D341Med (cell line): ENCODE measurements around the gene ATP6V1B1.

Source experiments
- DNase-seq: peaks from one replicate; pipeline ENCODE4 v3.0.0; 2012; ENCODE audit warnings: low spot score

The ATP6V1B1 gene

DNA sequence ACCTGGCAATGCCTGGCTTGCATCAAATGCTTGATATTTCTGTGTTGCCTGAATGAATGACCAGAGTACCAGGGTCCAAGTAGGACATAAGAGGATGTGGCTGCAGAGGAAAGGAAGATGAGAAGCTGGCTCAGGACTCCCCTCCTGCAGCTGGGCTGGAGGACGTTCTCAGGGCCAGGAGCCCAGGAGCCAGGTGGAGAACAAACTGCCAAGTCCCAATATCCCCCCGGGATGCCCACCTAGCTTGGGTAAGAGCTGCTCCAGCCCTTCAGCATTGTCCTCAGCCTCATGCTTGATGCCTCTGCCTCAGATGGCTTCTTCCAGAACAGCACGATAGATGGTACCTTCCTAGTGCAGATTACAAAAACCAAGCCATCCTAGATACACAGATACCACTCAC is 8.6 kb upstream of the ATP6V1B1 start:
- DNase-seq: no peak

- no peak for DNase-seq
These were observed 8.1 kb upstream of the ATP6V1B1 start for GRCh38 chr2:70927641-70928040.

DNA sequence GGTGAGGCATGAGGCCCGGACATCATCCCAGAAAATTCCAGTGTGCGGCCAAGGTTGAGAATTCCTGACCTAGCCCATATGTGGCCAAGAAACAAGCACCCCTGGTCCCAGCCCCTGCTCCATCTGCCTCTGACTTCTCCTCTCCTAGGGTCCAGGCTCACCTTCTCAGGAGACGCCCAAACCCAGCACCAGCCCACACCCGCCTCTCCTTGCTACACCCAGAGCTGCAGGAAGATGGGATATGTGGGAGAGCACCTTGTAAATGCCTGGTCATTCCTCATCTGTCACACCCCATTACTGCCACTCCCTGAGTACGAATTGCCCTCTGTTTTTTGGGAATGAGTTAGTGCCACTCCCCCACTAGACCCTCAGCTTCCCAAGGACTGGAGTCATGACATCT is 7.3 kb upstream of the ATP6V1B1 start:
- no peak for DNase-seq

- DNase-seq: no peak
These were observed 5.0 kb upstream of the ATP6V1B1 start for GRCh38 chr2:70930371-70931329.

DNA sequence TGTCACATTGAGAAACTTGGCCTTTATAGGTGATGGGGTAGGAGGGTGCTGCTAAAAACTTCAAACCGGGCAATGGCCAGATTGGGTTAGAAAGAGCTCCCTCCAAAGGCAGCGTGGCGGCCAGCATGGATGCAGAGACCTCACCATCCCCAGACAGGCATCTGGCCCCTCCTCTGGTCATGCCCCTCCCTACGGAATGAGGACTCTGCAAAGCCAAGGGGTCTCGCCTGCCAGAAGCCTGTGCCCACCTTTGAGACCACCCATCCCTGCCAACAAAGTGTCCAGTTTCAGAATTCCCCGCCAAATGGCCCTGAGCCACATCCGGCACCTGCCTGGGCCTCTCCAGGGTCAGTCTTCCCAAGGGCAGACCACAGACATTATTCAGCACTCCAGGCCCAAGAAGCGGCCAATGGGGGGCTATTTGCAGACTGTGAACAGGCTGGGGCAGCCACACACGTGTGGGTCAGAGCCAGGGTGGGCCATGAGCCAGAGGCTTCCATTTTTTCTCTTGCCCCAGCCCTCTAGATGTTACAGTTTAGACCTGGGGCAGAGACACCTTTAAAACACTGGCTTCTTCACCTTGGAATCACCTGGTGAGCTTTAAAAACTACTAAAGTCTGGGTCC is 4.2 kb upstream of the ATP6V1B1 start:
- DNase-seq: no peak

DNA sequence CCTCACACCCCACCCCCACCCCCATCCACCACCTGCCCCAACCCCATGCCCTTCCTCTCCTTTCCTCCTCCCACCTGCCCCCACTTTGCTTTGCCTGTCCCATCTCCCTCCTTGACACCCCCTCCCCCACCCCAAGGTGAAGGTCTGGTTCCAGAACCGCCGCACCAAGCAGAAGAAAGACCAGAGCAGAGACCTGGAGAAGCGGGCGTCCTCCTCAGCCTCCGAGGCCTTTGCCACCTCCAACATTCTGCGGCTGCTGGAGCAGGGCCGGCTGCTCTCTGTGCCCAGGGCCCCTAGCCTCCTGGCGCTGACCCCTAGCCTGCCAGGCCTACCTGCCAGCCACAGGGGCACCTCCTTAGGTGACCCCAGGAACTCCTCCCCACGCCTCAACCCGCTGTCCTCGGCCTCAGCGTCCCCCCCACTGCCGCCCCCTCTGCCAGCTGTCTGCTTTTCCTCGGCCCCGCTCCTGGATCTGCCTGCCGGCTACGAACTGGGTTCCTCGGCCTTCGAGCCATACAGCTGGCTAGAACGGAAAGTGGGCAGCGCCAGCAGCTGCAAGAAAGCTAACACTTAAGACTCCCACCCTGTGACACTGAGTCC is 3.0 kb upstream of the ATP6V1B1 start:
- DNase-seq: no peak

- no peak for DNase-seq
These were observed 719 bp upstream of the ATP6V1B1 start for GRCh38 chr2:70934981-70935380.

DNA sequence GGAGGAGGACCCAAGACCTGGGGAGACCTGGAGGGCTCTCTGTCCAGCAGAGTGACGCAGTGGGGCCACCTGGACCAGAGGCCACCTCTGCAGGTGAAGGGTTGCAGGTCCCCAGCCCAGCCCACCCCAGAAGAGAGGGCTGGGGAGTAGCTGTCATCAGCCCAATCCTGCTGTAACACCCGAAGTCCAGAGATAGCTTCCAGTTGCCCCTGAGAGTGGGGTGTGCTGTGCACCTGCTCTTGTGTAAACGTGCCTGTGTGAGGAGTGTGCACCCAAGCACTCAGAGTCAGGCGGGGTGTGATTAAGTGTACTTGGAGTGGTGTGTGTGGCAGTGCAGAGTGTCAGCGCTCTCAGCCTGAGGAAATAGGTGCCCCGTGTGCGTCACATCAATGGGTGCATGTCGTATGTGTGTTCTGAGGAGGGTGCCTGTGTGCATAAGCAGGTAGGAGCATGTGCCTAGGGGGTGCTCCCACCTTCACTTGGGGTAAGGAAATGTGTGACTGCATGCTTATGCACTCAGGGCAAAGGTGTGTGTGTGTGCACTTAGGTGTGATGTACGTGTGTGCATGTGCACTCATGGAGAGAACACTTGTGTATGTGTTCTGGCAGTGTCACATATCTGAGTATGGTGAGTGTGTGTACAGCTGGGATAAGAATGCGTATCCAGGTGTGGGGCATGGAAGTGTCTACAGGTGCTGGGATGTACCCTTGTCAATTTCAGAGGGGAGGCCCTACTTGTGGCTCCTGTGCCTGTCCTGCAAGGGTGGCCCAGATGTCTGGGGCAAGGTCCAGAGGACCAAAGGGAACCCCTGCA is 672 bp downstream of the ATP6V1B1 start:
- DNase-seq: no peak

DNA sequence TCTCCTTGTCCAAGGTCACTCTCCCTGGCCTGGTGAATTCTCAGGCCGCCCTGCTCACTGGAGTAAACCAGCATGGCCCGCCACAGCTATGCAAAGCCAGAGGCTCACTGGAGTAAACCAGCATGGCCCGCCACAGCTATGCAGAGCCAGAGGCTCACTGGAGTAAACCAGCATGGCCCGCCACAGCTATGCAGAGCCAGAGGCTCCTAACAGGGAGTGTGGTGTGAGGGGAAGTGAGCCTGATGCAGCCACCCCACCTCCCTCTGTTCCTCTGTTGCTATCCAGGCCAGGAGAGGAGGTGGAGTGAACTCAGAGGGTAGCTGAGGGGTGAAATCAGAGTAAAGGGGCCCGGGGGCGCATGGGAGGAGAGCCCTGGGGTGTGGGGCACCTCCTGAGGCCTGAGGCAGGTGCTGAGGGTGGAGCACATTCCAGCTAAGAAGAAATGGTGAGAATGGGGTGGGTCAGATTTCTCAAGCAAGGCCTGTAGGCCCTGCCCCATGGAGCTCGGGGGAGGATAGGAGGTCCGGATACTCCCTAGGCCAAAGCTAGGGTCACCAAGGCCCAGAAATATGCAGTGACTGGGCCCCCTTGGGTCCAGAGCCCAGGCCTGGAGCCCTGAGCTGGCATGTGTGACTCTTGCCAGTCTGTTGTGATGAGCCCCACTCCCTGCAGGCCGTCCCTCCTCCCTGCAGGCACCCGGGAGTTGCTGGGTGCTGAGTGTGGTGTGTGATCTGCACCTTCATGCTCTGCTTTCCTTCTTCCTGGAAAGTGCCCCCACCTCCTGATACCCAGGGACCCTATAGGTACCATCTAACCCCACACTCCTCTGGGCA is 1.5 kb downstream of the ATP6V1B1 start:
- DNase-seq: no peak

- no peak for DNase-seq
These were observed 2.3 kb downstream of the ATP6V1B1 start for GRCh38 chr2:70937866-70938585.

- DNase-seq: no peak
These were observed 2.9 kb downstream of the ATP6V1B1 start for GRCh38 chr2:70938586-70938950.

GRCh38 chr2:70939001-70939838 is 3.5 kb downstream of the ATP6V1B1 start:
- DNase-seq: no peak

GRCh38 chr2:70939839-70940580 is 4.3 kb downstream of the ATP6V1B1 start:
- DNase-seq: no peak

DNA sequence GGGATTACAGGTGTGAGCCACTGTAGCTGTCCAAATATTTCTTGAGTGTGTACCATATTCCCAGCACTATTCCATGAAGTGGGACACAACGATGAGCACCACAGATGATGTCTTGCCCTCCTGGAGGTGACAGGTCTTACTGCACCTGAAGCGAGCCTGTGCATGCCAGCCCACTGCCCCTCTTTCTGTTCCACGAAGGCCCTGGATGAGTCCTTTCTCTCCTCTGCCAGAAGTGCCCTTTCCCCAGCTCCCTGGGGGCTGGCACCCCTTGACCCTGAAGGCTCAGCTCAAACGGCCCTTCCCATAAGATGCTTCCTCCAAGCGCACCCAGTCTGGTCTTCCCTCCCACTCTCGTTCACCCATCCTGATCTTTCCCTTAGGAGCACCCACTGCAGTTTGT is 5.5 kb downstream of the ATP6V1B1 start:
- DNase-seq: no peak

- no peak for DNase-seq
These were observed 6.0 kb downstream of the ATP6V1B1 start for GRCh38 chr2:70941701-70942100.

DNA sequence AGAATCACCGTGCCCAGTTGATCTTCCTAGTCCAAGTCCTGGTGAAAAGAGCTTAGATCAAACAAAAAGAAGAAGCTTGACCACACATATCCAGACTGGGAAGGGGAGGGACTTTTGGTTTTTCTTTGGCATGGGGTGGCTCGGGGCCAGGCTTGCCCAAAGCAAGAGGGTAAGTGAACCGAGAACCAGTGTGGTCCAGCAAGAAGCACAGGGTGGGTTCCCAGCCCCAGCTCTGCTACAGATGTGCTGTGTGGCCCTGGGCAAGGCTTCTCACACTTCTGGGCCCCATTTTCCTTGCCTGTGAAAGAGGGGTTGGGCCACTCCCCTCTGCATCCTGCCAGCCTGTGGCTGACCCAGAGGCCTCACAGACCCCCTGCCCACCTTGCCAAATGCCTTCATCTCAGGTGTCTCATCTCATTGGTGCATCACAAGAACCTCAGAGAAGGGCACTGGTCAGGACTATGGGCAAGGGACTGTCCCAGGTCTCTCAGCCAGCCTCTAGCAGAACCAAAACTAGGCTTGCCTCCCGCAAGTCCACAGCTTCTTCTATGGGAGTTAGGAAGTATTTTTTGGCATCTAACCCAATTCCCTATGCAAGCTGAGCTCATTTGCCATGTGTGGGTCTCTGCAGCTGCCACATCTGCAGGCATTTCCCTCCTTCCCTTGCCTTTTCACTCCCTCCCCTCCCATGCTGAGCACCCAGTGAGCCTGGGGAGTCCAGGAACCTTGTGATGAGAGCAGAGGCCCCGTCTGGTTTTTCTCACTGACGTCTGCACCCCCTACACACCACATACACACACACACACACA is 6.9 kb downstream of the ATP6V1B1 start:
- no peak for DNase-seq

- no peak for DNase-seq
These were observed 7.6 kb downstream of the ATP6V1B1 start for GRCh38 chr2:70943205-70943871.
